Activated gamma-delta T cell treated with Interleukin-2 at 50 U/mL for 16 hours (primary cell): ENCODE measurements around the gene OR5K2.

ENCODE experiments used
- DNase-seq: peaks from one replicate; pipeline ENCODE4 v3.0.0-alpha.2; 2020

OR5K2 gene

GRCh38 chr3:98525494-98525893, 28.0 kb downstream of the OR5K2 start:
- DNase-seq, result no peak

DNA sequence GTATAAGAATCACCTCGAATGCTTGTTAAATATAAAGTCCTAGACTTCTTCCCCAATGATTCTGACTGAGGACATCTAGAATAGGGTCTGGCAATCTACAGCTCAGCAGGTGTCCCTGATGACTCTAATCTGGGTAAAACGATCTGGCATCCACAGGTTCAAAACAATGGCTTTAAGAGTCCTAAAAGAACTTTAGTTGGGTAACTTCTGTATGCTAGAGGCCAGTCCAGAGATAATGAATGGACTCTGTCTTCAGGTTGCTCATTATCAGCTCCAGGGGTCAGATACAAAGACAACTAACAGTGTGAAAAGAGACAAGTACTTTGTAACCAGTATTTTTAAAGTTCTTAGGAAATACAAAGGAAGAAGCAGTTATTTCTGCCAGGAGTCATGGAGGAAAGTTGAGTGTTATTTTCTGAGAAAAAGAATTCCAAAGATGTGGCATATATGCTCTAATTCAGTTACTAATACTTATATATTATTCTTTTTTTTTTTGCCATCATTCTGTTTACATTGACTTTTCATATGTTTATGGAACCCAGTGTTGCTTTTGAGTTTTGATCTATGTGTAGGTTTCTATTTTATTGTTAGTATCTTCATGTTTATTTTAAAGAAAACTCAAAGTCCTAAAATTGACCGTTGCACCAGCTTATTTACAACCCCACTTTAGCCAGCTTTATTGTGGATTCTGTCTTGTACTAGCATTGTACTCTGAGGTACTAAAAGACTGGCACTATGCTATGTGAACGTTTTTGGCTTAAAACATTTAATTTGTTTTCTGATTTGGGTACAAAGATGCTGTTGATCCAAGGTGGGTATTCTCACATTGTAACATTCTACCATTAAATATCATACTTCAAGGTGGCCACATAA, 31.2 kb downstream of the OR5K2 start:
- DNase-seq, result no peak

GRCh38 chr3:98529856-98530459, 32.5 kb downstream of the OR5K2 start:
- no peak for DNase-seq

GRCh38 chr3:98530676-98531075, 33.2 kb downstream of the OR5K2 start:
- DNase-seq, result no peak

DNA sequence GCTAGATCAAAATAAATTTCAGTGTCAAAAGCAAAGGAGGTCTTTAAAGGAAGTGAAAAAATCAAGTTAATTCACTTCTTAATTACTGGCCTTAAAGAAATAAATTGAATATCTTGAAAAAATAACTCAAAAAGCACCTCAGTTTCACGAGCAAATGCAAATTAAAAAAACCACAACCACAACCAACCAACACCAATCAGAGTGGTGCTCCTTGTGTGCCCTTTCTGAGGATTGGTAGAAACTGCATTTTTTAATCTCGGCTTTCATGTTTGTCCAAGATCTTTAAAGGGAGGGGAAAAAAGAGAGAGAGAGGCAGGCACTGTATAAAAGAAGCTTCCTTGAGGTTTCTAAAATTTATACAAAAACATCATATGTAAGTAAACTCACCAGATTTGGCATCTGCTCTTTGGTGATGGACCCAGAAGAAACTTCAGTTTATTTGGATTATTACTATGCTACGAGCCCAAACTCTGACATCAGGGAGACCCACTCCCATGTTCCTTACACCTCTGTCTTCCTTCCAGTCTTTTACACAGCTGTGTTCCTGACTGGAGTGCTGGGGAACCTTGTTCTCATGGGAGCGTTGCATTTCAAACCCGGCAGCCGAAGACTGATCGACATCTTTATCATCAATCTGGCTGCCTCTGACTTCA, 34.3 kb downstream of the OR5K2 start, which contains the start of gene GPR15:
Gene GPR15 (plus strand): TSS at position 357 of the 653 bp plus-strand sequence. CDS start 56 bp downstream, at position 413.
- no peak for DNase-seq

DNA sequence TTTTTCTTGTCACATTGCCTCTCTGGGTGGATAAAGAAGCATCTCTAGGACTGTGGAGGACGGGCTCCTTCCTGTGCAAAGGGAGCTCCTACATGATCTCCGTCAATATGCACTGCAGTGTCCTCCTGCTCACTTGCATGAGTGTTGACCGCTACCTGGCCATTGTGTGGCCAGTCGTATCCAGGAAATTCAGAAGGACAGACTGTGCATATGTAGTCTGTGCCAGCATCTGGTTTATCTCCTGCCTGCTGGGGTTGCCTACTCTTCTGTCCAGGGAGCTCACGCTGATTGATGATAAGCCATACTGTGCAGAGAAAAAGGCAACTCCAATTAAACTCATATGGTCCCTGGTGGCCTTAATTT, 34.8 kb downstream of the OR5K2 start:
- DNase-seq, result no peak

DNA sequence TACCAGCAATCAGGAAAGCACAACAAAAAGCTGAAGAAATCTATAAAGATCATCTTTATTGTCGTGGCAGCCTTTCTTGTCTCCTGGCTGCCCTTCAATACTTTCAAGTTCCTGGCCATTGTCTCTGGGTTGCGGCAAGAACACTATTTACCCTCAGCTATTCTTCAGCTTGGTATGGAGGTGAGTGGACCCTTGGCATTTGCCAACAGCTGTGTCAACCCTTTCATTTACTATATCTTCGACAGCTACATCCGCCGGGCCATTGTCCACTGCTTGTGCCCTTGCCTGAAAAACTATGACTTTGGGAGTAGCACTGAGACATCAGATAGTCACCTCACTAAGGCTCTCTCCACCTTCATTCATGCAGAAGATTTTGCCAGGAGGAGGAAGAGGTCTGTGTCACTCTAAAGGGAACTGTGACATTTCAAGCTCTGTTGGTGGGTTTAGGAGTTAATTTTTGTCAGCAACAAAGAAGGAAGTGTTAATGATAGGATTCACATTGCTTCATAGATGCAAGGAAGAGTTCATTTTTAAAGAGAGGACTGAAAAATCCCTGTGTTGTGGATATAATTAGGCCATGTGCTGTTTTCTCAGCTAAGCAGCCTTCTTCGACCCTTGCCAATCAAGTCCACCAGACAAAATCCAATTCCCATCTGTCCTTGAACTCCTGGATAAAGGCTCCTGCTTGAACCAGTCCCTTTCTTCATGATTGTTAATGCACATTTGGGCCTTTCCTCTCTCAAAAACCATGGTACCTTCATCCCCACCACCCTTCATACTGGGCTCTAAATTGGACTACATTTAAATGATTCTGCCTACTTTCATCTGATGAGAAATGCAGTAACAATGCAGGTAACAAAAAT, 35.5 kb downstream of the OR5K2 start:
- DNase-seq, result no peak

DNA sequence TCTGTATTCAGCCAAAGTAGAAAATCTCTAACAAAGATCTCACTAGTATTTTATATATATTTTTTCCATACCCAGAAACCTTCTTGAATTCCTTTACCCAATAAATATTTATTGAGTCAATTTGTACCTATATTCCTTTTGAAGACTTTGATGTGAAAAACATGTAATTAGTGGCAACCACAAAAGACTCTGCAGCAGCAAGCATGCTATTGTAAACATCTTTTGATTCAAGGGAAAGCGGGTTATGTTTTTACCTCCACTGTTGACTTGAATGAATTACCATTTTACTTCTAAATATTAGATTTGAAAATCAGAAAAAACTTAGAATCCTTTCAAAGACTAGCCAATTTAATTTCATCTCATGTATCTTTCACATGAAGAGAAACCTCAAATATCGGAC, 36.7 kb downstream of the OR5K2 start:
- DNase-seq, result no peak

DNA sequence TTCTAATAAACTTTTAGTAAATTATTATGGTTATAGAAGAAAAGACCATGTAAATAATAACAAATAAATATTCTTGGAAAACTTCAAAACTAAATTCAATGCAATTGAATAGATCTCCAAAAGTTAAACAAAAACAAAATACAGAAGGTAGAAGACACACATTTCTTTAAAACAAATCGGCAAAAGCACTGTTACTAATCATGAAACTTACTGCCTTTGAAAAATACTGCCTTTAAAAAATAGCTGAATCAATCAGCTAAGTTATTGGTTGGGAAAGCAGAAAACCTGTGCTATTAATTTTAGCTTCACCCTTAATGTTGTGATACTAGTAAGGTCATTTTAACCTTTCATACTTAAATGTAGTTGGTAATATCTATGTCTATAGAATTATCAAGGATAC, 37.3 kb downstream of the OR5K2 start:
- no peak for DNase-seq

DNA sequence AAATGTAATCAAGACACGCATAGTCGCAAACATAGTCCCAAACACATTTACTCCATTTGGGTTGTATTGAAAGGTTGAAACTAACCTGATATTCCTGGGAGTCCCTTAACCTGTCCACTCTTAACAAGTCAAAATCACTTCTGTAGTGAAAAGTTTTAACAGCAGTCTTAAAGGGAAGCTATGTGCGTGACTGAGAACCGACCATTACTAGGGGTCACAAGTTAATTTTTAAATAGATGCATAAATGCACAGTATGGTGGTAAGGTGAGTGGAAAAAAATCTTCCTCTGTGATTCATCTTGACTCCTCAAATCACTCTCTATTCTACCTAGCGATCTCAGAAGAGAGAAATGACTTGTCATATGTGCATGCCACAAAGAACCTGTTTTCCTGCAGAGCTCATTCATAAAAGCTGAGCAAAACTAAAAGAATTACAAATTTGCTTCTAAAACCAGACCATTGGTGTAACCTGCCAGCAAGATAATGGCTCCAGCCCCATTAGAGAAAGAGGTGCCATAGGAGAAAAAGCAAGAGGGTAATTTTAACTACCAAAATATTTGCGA, 39.1 kb downstream of the OR5K2 start:
- DNase-seq, result no peak

- no peak for DNase-seq
Measured at GRCh38 chr3:98540346-98540745, 42.9 kb downstream of the OR5K2 start.

DNA sequence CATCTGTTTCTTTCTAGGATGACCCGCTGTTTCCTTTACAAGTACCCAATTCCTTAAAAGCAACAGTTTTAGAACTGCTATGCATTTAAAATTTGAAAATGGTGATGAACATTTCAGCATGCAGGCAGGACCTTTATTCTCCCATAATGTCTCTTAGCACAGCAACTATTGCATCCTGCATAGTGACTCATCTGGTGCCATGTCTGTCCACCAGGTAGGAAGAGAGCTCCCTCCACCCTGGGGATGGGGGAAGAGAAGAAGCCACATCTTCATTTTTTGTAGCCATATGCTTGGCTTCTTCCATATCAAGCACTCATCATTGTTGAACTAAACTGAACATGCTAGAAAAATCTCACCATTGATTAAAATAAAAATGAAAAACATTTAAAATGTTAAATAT, 44.2 kb downstream of the OR5K2 start:
- no peak for DNase-seq

- DNase-seq, result no peak
Measured at GRCh38 chr3:98542623-98543022, 45.1 kb downstream of the OR5K2 start.

GRCh38 chr3:98545940-98546339, 48.5 kb downstream of the OR5K2 start:
- no peak for DNase-seq
